Body of pancreas (tissue), 4 donors: ENCODE data around the gene CRTAC1.

Source experiments
- POLR2A ChIP-seq, 3 donors: fragments of 450-650 bp; IDR thresholded peaks; one replicate each; pipeline ENCODE4 v1.6.1; 2016; ENCODE audit warnings: antibody characterized with exemption in 3 of 3, mild to moderate bottlenecking in 2 of 3
- TF ChIP-seq, protein P1 (sequence below), 7 experiments: fragments of 450-650 bp in 4 of 7; fragments of 200-600 bp in 3 of 7; sonication (generic) in 3 of 7; IDR thresholded peaks; one replicate each; pipeline ENCODE4 v1.5.1; 2016 to 2019; ENCODE audit warnings: antibody characterized with exemption in 7 of 7

- TF ChIP-seq, protein P1, sequence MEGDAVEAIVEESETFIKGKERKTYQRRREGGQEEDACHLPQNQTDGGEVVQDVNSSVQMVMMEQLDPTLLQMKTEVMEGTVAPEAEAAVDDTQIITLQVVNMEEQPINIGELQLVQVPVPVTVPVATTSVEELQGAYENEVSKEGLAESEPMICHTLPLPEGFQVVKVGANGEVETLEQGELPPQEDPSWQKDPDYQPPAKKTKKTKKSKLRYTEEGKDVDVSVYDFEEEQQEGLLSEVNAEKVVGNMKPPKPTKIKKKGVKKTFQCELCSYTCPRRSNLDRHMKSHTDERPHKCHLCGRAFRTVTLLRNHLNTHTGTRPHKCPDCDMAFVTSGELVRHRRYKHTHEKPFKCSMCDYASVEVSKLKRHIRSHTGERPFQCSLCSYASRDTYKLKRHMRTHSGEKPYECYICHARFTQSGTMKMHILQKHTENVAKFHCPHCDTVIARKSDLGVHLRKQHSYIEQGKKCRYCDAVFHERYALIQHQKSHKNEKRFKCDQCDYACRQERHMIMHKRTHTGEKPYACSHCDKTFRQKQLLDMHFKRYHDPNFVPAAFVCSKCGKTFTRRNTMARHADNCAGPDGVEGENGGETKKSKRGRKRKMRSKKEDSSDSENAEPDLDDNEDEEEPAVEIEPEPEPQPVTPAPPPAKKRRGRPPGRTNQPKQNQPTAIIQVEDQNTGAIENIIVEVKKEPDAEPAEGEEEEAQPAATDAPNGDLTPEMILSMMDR (IDR thresholded peaks at IDR 0.05): no peak
- no peak for TF ChIP-seq POLR2A (IDR thresholded peaks at IDR 0.05)
Observed at GRCh38 chr10:97851341-97852001, 178.9 kb downstream of the CRTAC1 start.
